Peyer's patch (tissue), 4 donors: Measurements from ENCODE around the gene NRXN3.

ENCODE experiments used
- CTCF ChIP-seq, 6 experiments: fragments of 450-650 bp in 4 of 6; fragments of 200-600 bp in 2 of 6; sonication (generic) in 1 of 6; IDR thresholded peaks; one replicate each; pipeline ENCODE4 v1.5.1; 2017 to 2019; ENCODE audit warnings: antibody characterized with exemption in 6 of 6, mild to moderate bottlenecking in 3 of 6, moderate library complexity in 1 of 6
- POLR2A ChIP-seq, 2 donors: fragments of 450-650 bp; IDR thresholded peaks; one replicate each; pipeline ENCODE4 v1.5.1; 2017; ENCODE audit warnings: antibody characterized with exemption in 2 of 2, mild to moderate bottlenecking in 2 of 2, moderate library complexity in 2 of 2

- no peak for TF ChIP-seq CTCF (IDR thresholded peaks at IDR 0.05)
- no peak for TF ChIP-seq POLR2A (IDR thresholded peaks at IDR 0.05)
Measured at GRCh38 chr14:79695307-79695706, 1525.1 kb downstream of the NRXN3 start.
